ENCODE data around the gene MAN1A1.

DNA sequence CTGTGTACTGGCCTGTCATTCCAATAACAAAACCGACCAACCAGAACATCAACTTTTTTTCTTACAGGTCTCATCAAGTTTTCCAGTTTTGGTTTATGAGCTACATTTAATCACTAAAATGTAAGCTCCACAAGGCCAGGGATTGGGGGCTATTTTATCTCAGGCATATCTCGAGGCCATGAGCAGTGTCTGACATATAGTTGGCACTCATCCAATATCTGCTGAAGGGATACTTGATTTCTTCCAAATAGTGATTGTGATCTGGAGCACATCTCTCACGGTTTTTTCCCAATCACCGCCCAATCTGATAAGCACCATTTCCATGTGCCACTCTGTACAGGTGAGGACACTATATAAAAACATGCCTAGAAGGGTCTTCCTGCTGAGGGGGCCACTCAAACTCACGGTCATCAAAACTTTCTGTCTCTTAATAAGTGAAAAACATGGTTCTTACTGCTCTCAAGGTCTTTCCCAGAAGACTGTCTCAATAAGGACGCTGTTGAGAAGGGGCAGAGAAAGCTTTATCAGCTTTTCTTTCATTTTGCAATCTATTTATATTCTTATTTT lies 65.5 kb downstream of the MAN1A1 start:
- TF ChIP-seq POLR2AphosphoS5 (IDR thresholded peaks at IDR 0.05) = no peak
- TF ChIP-seq POLR2A (IDR thresholded peaks at IDR 0.05) = no peak
- no peak for TF ChIP-seq CTCF (IDR thresholded peaks at IDR 0.05 in 8 of 11, conservative IDR thresholded peaks at IDR 0.05 in 3 of 11)

Measured in spleen (tissue), 7 donors.